GM12878 (cell line): Measurements from ENCODE around the gene SEPTIN6. TPM values are rescaled to one million over a fixed set of nuclear protein-coding genes. Genes with fewer than 3 reads are reported as not detected.
A peak's percentile ranks its signal among the peaks of the same experiment; 100 is the strongest.

ENCODE experiments used
- ATAC-seq: fragments of 200-7000 bp; cut with Tn5 transposase; 3 replicates; pipeline ENCODE4 v1.9.1; 2020; ENCODE audit warnings: mild to moderate bottlenecking, moderate library complexity
- BruUV-seq: library from RNA; stranded (reverse); fragments of 400-500 nt; replicated peaks from 2 replicates; lab custom pipeline; 2021; lab: Mats Ljungman, UMichigan
- CTCF ChIA-PET: fragments of 300-600 bp; sonication (Branson Sonifier 250); formaldehyde crosslinking; extraction: SDS; loops from one replicate; lab custom pipeline; 2021; ENCODE audit warnings: inconsistent platforms; lab: Yijun Ruan, JAX
- POLR2A ChIA-PET: fragments of 350-600 bp; formaldehyde crosslinking; extraction: SDS; loops from one replicate; lab custom pipeline; 2021; ENCODE audit warnings: inconsistent platforms; lab: Charles Lee
- RAD21 ChIA-PET: fragments of 300-600 bp; sonication (Branson Sonifier 250); formaldehyde crosslinking; loops from one replicate; lab custom pipeline; 2023; ENCODE audit warnings: antibody characterized with exemption; ENCODE audit not compliant: unreplicated experiment; lab: Charles Lee
- SMC1A ChIA-PET: fragments of 300-600 bp; sonication (Branson Sonifier 250); formaldehyde crosslinking; loops from one replicate; lab custom pipeline; 2023; ENCODE audit not compliant: unreplicated experiment, uncharacterized antibody; lab: Charles Lee
- DNase-seq: peaks from one replicate; pipeline ENCODE4 v3.0.0-alpha.2; 2011; ENCODE audit warnings: low read depth, low spot score
- FAIRE-seq: peaks from 3 replicates; lab custom pipeline; 2011; peaks lifted over from hg19 to GRCh38; lab: Jason Lieb, UNC
- H2AFZ ChIP-seq: 2 replicates; pipeline ENCODE4 v1.6.0; 2011; ENCODE audit warnings: low read depth, low read length, control low read depth; ENCODE audit not compliant: control insufficient read depth
- H3K27ac ChIP-seq: 2 replicates; pipeline ENCODE4 v1.5.1; 2011; ENCODE audit warnings: control low read depth; ENCODE audit not compliant: control insufficient read depth, insufficient read depth
- H3K27me3 ChIP-seq, 2 experiments: replicated peaks in 1 of 2; 2 replicates each; pipeline versions ENCODE4 v1.6.0 to v1.6.1; 2011; ENCODE audit warnings: low read length in 1 of 2; ENCODE audit not compliant: control insufficient read depth in 2 of 2, insufficient read depth in 2 of 2
- H3K36me3 ChIP-seq, 2 experiments: 2 replicates each; pipeline ENCODE4 v1.5.1; 2011; ENCODE audit warnings: low read length in 1 of 2; ENCODE audit not compliant: control insufficient read depth in 2 of 2, insufficient read depth in 2 of 2
- H3K4me1 ChIP-seq: 2 replicates; pipeline ENCODE4 v1.6.1; 2011; ENCODE audit warnings: mild to moderate bottlenecking, low read length, moderate library complexity, mixed read lengths; ENCODE audit not compliant: control insufficient read depth, insufficient read depth
- H3K4me2 ChIP-seq: 2 replicates; pipeline ENCODE4 v1.6.0; 2011; ENCODE audit warnings: control low read depth; ENCODE audit not compliant: control insufficient read depth, insufficient read depth
- H3K4me3 ChIP-seq: fragments of 200-600 bp; sonication (generic); 2 replicates; pipeline ENCODE4 v1.5.1; 2016
- H3K79me2 ChIP-seq: 2 replicates; pipeline ENCODE4 v1.6.0; 2011; ENCODE audit warnings: low read length; ENCODE audit not compliant: control insufficient read depth, insufficient read depth
- H3K9ac ChIP-seq: 2 replicates; pipeline ENCODE4 v1.8.0; 2011; ENCODE audit warnings: low read length, control low read depth, mixed read lengths; ENCODE audit not compliant: control insufficient read depth, insufficient read depth
- H3K9me3 ChIP-seq: replicated peaks from 3 replicates; pipeline ENCODE4 v1.5.1; 2011; ENCODE audit warnings: mild to moderate bottlenecking, low read length; ENCODE audit not compliant: control insufficient read depth, insufficient read depth
- H4K20me1 ChIP-seq: 2 replicates; pipeline ENCODE4 v1.6.0; 2011; ENCODE audit not compliant: control insufficient read depth, insufficient read depth
- HCFC1 ChIP-seq: fragments of 150-350 bp; IDR thresholded peaks from 2 replicates; pipeline ENCODE4 v1.6.1; 2014; ENCODE audit warnings: low read length
- HDAC2 ChIP-seq: fragments of 200-600 bp; sonication (generic); IDR thresholded peaks from 2 replicates; pipeline ENCODE4 v1.6.1; 2017
- MTA3 ChIP-seq: IDR thresholded peaks from 2 replicates; pipeline ENCODE4 v1.6.1; 2012; ENCODE audit warnings: low read length, inconsistent platforms, borderline replicate concordance
- MXI1 ChIP-seq: fragments of 150-350 bp; IDR thresholded peaks from 2 replicates; pipeline ENCODE4 v1.6.1; 2011; ENCODE audit warnings: low read depth, mild to moderate bottlenecking, inconsistent platforms, low read length, improper control_type of control experiment
- MYB ChIP-seq: fragments of 150-350 bp; IDR thresholded peaks from 2 replicates; pipeline ENCODE4 v1.6.1; 2014; ENCODE audit warnings: mild to moderate bottlenecking, low read depth, low read length, borderline replicate concordance
- NBN ChIP-seq: fragments of 450-650 bp; IDR thresholded peaks from 2 replicates; pipeline ENCODE4 v1.6.1; 2016
- NR2C1 ChIP-seq: fragments of 450-650 bp; IDR thresholded peaks from 2 replicates; pipeline ENCODE4 v1.6.1; 2017; ENCODE audit warnings: antibody characterized with exemption, mild to moderate bottlenecking, moderate library complexity
- RAD51 ChIP-seq: fragments of 450-650 bp; IDR thresholded peaks from 2 replicates; pipeline ENCODE4 v1.6.1; 2016; ENCODE audit warnings: moderate library complexity, mild to moderate bottlenecking, inconsistent platforms
- RB1 ChIP-seq: fragments of 450-650 bp; formaldehyde crosslinking; IDR thresholded peaks from 2 replicates; pipeline ENCODE4 v1.6.1; 2017; ENCODE audit warnings: mild to moderate bottlenecking, borderline replicate concordance
- SMC3 ChIP-seq: IDR thresholded peaks from 2 replicates; pipeline ENCODE4 v1.6.1; 2011; ENCODE audit warnings: low read length, improper control_type of control experiment, borderline replicate concordance
- SREBF2 ChIP-seq: IDR thresholded peaks from 2 replicates; pipeline ENCODE4 v1.6.1; 2012; ENCODE audit warnings: mild to moderate bottlenecking, low read length
- TCF7 ChIP-seq: IDR thresholded peaks from 2 replicates; pipeline ENCODE4 v1.6.1; 2014; ENCODE audit warnings: antibody characterized with exemption, borderline replicate concordance
- ZNF207 ChIP-seq: fragments of 450-650 bp; IDR thresholded peaks from 2 replicates; pipeline ENCODE4 v1.6.1; 2014; ENCODE audit warnings: antibody characterized with exemption, mild to moderate bottlenecking, borderline replicate concordance
- ZNF622 ChIP-seq: fragments of 450-650 bp; IDR thresholded peaks from 2 replicates; pipeline ENCODE4 v1.6.1; 2017; ENCODE audit warnings: mild to moderate bottlenecking, inconsistent platforms
- WGBS: methylation state at CpG from one replicate; pipeline ENCODE4 v1.1.6; 2016; ENCODE audit warnings: low lambda C conversion rate; ENCODE audit not compliant: insufficient replicate concordance, insufficient coverage; ENCODE audit errors: missing lambda C conversion rate; 5-methylcytosine and 5-hydroxymethylcytosine counted together
- in situ Hi-C: fragments of 300-500 bp; cut with MboI; formaldehyde crosslinking; loops from 9 replicates; pipeline ENCODE4 v1.14.3; 2018; ENCODE audit warnings: mixed read lengths
- intact Hi-C: fragments of 100-400 bp; cut with micrococcal nuclease; formaldehyde crosslinking; loops from one replicate; pipeline ENCODE4 v1.14.2; 2022; ENCODE audit not compliant: unreplicated experiment
- polyA plus RNA-seq, 11 experiments: library from polyadenylated mRNA; depleted of rRNA in 4 of 11; unstranded in 6 of 11; stranded (reverse) in 5 of 11; fragments of >200 nt; fragmentation: Nextera tagmentation in 4 of 11; fragmentation: Illumina TruSeq in 1 of 11; extraction: Ambion mirVana in 4 of 11; extraction: Trizol in 1 of 11; gene quantifications; 1 replicate in 1 of 11; 2 replicates in 10 of 11; pipeline versions ENCODE4 v1.2.1 to v1.2.3, GENCODE V29; 2011 to 2016; ENCODE audit warnings: inconsistent platforms in 2 of 11, missing spikeins in 2 of 11, low read depth in 1 of 11
- total RNA-seq, 4 experiments: library from RNA; depleted of rRNA in 3 of 4; stranded (reverse); fragments of >200 nt in 3 of 4; fragmentation: Illumina TruSeq in 1 of 4; extraction: Trizol in 1 of 4; gene quantifications; 2 replicates each; pipeline versions ENCODE4 v1.2.1 to v1.2.3, GENCODE V29; 2013 to 2021
- TF ChIP-seq, protein P1 (sequence below): IDR thresholded peaks from 2 replicates; pipeline ENCODE4 v1.6.1; 2012; ENCODE audit warnings: low read depth, low read length, improper control_type of control experiment
- TF ChIP-seq, protein P2 (sequence below): fragments of 450-650 bp; formaldehyde crosslinking; IDR thresholded peaks from 2 replicates; pipeline ENCODE4 v1.4.0; 2020; ENCODE audit warnings: mild to moderate bottlenecking, moderate library complexity
- TF ChIP-seq, protein P3 (sequence below): fragments of 450-650 bp; conservative IDR thresholded peaks from 2 replicates; pipeline ENCODE4 v1.6.1; 2017; ENCODE audit warnings: mild to moderate bottlenecking, moderate library complexity
- TF ChIP-seq, protein P4 (sequence below): fragments of 450-650 bp; IDR thresholded peaks from 2 replicates; pipeline ENCODE4 v1.6.1; 2016; ENCODE audit warnings: mild to moderate bottlenecking

SEPTIN6 gene
- total and polyA plus RNA-seq, 10 of the 15 experiments (the other 5 are each of a cell fraction or from before 2014, with no cell fraction given), result 37.2 to 353 (median 154) TPM

DNA sequence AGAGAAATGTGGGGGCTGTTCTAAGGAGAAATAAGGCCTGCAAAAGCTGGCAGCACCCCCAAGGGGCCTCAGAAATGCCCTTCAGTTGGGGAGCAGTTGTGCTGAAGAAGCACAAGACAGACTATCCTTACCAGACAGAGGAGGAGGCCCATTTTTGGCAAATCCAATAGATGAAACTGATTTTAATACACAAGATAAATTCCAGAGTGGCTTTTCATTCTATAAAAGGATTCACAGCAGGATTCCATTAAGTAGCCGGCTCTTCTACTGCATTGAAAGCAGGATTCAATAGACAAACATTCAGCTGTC is 8.1 kb downstream of the SEPTIN6 start:
- Histone ChIP-seq H3K4me1 (peaks cover 59% of the 10 kb centered on the region), H3K4me3 (peak overlapping the region; percentile 60; the same call in 1 of the 2 replicates), H3K9ac (peak overlapping the region; percentile 66), H3K9me3 (no peaks in the 10 kb centered on the region), H3K4me2 (peak overlapping the region; percentile 56; the same call in 1 of the 2 replicates), H2AFZ (no peak overlapping the region), H3K36me3 (no peaks in the 10 kb centered on the region; a peak in 2 of 4 replicates), H3K27ac (peak overlapping the region; percentile 84), H4K20me1 (no peaks in the 10 kb centered on the region), H3K27me3 (no peaks in the 10 kb centered on the region), H3K79me2 (peaks cover 79% of the 10 kb centered on the region)
- no peak for FAIRE-seq
- ATAC-seq, result no peak
- intact Hi-C loops (loop anchor here (2.0 to 5.0 kb wide), 2 partner anchors 68 to 72 kb away; no protein-coding TSS in a partner anchor), in situ Hi-C loops (no loop called here)
- no peak for DNase-seq
- ChIA-PET SMC1A (interaction anchor here (0.8 to 5.9 kb wide), 16 partner anchors 8 to 83 kb away, joined by 3 to 51 read pairs (median 12); partner anchors contain the start of genes SEPTIN6 and SOWAHD), RAD21 (interaction anchor here (0.7 to 5.9 kb wide), 21 partner anchors 8 to 168 kb away, joined by 3 to 47 read pairs (median 7); partner anchors contain the start of genes RPL39, SEPTIN6, SOWAHD and UPF3B), POLR2A (interaction anchor here (0.6 to 4.6 kb wide), 14 partner anchors 9 to 78 kb away, joined by 3 to 23 read pairs (median 6); partner anchors contain the start of genes NKRF and SOWAHD), CTCF (interaction anchor here (0.8 to 5.9 kb wide), 18 partner anchors 10 to 120 kb away, joined by 3 to 29 read pairs (median 6); partner anchors contain the start of gene STEEP1)
- TSS peak; percentile 68 for BruUV-seq
- WGBS, result 0% methylated on average over 1 of the region's 1 CpG
- TF ChIP-seq MXI1 (no peak), SREBF2 (no peak), ZNF622 (no peak), SMC3 (no peak), RAD51 (no peak), NR2C1 (no peak), RB1 (no peak), MYB (no peak), HDAC2 (no peak), NBN (no peak), TCF7 (no peak), HCFC1 (no peak), MTA3 (no peak), ZNF207 (no peak)
- TF ChIP-seq, protein P1, sequence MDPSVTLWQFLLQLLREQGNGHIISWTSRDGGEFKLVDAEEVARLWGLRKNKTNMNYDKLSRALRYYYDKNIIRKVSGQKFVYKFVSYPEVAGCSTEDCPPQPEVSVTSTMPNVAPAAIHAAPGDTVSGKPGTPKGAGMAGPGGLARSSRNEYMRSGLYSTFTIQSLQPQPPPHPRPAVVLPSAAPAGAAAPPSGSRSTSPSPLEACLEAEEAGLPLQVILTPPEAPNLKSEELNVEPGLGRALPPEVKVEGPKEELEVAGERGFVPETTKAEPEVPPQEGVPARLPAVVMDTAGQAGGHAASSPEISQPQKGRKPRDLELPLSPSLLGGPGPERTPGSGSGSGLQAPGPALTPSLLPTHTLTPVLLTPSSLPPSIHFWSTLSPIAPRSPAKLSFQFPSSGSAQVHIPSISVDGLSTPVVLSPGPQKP, result no peak
- TF ChIP-seq, protein P2, sequence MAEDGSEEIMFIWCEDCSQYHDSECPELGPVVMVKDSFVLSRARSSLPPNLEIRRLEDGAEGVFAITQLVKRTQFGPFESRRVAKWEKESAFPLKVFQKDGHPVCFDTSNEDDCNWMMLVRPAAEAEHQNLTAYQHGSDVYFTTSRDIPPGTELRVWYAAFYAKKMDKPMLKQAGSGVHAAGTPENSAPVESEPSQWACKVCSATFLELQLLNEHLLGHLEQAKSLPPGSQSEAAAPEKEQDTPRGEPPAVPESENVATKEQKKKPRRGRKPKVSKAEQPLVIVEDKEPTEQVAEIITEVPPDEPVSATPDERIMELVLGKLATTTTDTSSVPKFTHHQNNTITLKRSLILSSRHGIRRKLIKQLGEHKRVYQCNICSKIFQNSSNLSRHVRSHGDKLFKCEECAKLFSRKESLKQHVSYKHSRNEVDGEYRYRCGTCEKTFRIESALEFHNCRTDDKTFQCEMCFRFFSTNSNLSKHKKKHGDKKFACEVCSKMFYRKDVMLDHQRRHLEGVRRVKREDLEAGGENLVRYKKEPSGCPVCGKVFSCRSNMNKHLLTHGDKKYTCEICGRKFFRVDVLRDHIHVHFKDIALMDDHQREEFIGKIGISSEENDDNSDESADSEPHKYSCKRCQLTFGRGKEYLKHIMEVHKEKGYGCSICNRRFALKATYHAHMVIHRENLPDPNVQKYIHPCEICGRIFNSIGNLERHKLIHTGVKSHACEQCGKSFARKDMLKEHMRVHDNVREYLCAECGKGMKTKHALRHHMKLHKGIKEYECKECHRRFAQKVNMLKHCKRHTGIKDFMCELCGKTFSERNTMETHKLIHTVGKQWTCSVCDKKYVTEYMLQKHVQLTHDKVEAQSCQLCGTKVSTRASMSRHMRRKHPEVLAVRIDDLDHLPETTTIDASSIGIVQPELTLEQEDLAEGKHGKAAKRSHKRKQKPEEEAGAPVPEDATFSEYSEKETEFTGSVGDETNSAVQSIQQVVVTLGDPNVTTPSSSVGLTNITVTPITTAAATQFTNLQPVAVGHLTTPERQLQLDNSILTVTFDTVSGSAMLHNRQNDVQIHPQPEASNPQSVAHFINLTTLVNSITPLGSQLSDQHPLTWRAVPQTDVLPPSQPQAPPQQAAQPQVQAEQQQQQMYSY (CRISPR knock-in tag), result no peak
- TF ChIP-seq, protein P3, sequence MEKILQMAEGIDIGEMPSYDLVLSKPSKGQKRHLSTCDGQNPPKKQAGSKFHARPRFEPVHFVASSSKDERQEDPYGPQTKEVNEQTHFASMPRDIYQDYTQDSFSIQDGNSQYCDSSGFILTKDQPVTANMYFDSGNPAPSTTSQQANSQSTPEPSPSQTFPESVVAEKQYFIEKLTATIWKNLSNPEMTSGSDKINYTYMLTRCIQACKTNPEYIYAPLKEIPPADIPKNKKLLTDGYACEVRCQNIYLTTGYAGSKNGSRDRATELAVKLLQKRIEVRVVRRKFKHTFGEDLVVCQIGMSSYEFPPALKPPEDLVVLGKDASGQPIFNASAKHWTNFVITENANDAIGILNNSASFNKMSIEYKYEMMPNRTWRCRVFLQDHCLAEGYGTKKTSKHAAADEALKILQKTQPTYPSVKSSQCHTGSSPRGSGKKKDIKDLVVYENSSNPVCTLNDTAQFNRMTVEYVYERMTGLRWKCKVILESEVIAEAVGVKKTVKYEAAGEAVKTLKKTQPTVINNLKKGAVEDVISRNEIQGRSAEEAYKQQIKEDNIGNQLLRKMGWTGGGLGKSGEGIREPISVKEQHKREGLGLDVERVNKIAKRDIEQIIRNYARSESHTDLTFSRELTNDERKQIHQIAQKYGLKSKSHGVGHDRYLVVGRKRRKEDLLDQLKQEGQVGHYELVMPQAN, result no peak
- TF ChIP-seq, protein P4, sequence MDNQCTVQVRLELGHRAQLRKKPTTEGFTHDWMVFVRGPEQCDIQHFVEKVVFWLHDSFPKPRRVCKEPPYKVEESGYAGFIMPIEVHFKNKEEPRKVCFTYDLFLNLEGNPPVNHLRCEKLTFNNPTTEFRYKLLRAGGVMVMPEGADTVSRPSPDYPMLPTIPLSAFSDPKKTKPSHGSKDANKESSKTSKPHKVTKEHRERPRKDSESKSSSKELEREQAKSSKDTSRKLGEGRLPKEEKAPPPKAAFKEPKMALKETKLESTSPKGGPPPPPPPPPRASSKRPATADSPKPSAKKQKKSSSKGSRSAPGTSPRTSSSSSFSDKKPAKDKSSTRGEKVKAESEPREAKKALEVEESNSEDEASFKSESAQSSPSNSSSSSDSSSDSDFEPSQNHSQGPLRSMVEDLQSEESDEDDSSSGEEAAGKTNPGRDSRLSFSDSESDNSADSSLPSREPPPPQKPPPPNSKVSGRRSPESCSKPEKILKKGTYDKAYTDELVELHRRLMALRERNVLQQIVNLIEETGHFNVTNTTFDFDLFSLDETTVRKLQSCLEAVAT, result no peak
